GM18507 (cell line): ENCODE data around the gene SLC38A1.
"Not testable (repeated sequence)": the region's sequence is repeated elsewhere in the genome, so short reads cannot be mapped to it uniquely, and the experiment has no call there.

Experiments used
- DNase-seq: peaks from one replicate; pipeline ENCODE4 v3.0.0; 2011; ENCODE audit warnings: low read depth; ENCODE audit not compliant: insufficient read length; ENCODE audit errors: extremely low spot score
- FAIRE-seq: peaks from 2 replicates; lab custom pipeline; 2011; peaks lifted over from hg19 to GRCh38; lab: Jason Lieb, UNC

SLC38A1 gene

DNA sequence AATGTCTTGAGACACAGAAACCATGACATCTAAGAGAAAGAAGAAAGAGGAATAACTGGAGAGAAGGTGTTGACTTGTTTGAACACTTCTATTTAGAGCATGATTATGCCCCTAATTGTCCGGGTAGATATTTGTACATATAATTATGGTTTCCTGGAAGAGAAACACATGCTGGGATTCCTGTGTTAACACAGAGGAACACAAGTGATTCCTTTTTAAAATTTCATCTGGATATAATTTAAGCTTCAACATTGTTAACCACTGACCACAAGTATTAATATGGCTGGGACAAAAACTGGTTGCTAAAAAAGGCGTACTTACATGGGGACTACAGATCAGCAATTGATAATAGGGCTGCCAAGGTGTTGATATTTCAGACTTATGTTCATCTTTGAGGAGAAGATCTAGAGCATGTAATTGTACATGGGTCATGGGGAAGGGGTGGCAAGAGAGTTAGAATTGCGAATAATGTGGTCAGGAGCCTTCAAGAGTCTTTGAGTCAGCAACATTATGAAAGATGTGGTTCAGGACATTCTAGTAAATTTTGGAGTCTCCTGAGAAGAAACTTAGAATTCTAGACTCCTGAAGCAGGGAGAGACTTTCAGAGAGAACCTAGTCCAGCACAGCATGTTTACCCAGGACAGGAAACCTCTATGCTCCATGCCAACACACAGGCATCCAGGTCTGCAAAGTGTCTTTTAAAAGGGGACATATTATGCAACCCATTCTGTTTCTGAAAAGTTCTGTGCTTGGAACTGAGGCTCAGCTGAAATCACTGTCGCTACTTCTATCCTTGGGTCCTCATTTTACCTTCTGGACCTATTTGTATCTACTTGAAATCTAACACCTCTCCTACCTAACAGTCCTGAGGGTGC lies 56.5 kb downstream of the SLC38A1 start:
- DNase-seq (no peak), FAIRE-seq (no peak)

DNA sequence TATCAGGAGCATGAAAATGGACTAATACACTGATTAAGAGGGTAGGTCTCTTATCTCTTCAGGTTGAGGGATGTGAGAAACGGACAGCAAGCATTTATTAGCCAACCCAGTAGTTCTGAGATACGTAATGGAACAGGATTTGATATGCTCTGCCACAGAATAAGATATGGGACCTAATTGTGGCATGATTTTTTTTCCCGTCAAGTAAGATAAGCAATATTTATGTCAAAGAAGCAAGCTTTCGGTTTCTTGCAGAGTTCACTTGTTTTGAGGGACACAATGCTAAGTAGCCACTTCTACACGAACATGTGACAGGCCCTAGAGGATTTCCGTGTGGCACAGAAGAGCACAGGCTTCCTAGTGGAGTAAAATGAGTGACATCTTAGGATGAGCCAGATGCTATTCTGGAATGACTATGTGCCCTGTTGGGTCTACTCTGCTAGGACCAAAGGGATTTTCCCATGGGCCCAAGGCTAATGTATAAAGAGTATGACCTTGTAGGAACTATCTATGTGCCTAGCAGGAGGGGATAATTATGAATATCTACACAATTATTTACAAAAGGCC lies 57.9 kb downstream of the SLC38A1 start:
- DNase-seq (no peak), FAIRE-seq (no peak)

DNA sequence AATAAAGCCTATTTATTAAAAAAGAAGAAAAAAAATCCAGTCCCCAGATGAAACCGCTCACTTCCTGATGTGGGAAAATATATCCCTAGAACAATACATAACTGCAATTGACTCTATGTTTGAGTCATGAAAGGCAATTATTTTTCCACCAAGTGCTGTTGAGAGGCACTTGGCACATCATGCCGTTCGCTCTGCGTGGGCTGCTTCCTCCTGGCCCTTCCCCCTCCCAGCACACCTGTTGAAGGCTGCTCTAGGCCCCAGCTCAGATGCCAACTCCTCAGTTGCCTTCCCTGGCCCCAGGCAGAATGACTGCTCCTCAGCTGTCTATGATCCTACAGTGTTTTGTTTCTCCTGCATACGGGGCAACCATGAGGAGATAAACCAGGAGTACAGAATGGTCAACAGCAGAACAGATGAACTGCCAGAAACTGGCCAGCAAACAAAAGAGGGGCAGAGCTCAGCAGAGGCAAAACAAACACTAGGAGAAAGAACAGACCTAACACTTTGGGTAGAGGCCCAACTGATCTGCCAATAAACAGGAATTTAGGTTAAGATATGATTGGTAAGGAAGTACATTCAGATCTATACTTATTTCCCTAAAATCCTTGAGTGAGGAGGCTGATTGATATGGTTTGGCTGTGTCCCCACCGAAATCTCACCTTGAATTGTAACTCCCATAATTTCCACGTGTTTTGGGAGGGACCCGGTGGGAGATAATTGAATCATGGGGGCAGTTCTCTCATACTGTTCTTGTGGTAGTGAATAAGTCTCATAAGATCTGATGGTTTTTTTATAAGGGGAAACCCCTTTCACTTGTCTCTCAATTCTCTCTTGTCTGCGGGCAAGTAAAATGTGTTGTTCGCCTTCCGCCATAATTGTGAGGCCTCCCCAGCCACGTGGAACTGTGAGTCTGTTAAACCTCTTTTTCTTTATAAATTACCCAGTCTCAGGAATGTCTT lies 58.6 kb downstream of the SLC38A1 start:
- FAIRE-seq (peak; percentile 82), DNase-seq (no peak)

DNA sequence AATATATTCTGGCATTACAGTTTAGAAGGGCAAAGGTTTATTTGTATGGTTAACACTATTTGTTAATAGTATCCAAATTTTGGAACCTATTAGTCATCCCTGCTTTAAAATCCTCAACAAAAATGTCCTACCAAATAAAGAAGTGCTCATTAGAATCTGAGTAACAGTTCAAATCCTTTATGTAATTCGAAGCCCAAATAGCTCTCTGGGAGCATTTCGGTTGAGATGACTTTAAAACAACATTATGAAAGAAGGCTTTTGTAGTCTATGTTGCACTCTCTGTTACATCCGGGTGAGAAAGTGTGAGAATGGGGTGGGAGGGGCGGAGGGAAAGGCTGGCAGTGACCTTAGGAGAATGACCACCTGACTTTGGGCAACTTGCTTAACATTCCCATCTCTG lies 59.7 kb downstream of the SLC38A1 start:
- FAIRE-seq = peak; percentile 39
- no peak for DNase-seq

DNA sequence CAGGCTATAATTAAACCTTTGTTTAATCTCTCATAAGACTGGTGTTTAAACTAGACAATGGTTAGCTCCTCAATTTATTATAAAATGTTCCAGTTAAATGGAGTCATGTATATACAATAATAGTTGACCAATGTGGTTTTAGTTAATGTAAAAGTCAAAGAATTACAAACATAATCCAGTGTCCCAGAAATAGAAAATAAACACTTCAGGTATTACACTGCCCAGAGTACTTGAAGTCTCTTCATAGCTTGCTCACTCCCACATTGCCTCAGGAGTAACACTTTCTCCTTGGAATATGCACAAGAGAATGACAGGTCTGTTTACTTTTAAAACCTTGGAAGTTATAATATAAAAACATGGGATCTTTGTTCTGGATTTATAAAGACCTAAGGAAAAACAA lies 60.5 kb downstream of the SLC38A1 start:
- DNase-seq (no peak), FAIRE-seq (no peak)

DNA sequence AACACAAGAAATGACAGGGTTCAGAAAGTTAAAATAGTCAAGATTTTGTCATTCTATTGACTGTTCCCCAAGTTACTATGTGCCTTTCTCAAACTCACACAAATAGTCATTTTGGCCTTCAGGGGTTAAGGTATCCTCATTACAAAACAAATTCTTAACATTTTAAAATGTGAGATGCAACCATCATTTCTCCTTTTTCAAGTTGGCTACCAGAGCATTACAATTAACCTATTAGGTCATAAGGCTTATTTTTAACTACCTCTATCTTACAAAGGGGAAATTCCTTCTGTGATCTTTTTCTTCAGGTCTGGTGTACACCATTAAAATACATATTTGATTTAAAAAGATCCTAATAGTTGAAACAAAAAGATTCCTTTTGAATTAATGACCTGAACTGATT lies 61.2 kb downstream of the SLC38A1 start:
- FAIRE-seq (peak; percentile 62), DNase-seq (no peak)

DNA sequence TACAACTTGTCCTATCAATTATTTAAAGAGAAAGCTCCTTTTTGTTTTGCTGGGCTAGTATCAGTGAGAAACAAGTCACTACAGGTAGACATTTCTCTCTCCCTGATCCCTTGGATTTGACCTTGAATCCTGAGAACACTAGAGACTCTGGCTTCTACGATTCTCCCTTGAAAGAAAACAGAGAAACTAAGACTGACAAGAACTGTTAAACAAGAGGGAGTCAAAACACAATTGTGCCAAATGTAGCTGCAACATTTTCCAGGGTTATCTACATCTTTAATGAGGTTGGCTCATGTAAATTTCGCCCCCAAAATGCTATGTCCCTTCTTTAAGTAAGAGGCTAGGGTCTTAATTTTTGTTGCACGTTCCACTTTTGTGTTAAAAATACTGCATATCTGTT lies 62.4 kb downstream of the SLC38A1 start:
- FAIRE-seq = no peak
- DNase-seq = no peak

DNA sequence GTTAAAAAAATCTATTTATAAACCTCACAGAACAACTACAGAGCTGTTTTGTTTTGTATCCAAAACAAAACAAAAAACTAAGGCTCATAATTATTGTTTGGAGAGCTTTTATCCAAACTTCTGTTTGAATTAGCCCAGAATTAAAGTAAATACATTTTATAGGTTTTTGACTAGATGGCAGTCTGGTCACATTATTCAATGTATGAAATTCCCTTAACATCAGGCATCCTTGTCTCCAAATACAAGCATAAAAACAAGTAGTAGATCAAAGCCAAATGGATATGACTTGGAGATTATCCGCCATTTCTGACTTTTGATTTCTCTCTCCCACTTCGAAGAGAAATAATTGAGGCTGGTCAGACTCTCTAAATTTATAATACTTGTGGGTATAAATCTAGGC lies 63.5 kb downstream of the SLC38A1 start:
- FAIRE-seq (no peak), DNase-seq (no peak)

DNA sequence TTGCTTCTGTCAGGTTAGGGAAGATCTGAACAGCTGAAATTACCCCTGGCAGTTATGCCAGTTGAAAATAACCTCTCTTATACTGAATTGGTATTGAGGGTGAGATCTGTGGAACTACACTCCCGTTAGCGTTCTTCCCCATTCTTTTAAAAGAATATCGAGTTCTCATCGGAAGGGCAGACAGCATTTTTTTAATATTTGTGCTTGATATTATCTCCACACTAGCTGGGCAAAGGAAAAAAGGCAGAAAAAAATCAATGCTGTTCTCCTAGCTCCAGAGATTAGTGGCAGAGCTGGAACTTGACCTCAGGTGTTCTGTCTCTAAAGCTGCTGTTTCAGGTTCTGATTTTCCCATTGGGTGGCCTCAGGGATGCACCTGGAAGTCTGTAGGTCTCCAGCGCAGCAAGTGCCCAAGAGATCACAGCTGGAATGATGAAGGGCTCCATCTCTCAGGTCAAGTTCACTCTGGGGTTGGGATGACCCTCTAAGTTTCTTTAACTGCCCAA lies 67.5 kb downstream of the SLC38A1 start:
- FAIRE-seq = no peak

DNA sequence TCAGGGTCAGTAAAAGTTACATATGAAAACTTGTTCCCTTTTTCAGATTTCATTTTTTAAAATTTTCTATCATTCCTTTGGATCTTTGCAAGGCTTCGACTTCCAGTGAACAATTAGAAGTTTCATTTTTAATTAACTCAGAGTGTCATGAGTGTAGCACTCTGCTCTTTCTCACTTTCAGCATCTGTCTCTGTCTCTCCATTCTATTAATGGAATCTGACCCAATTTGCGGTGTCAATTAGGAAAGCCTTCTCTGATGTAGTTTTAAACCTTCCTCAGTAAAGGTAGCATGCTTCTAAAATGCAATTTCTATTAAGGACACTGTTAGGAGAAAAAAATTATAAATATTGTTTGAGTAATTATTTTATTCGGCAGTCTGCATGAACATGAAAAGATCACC lies 68.3 kb downstream of the SLC38A1 start:
- FAIRE-seq (no peak), DNase-seq (no peak)

More for the DNA sequence above, 67.5 kb downstream of the SLC38A1 start:
- no peak for DNase-seq

DNA sequence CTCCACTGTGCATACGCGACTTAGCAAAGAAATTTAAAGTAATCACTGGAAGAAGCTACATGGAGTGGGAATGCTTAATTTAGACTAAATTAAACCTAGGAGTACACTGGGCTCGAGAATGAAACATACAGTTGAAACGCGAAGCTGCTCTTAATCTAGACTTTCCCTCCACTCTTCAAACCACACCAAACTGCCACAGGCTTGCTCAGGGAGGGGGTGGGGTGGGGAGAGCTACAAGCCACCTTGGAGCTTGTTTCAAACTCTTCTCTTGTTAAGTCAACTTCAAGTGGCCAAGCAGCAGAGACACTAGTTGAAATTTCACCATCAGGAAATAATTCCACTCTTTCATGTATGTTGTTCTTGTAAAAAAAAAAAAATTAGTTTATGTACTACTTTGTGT lies 69.9 kb downstream of the SLC38A1 start:
- DNase-seq (no peak), FAIRE-seq (no peak)

DNA sequence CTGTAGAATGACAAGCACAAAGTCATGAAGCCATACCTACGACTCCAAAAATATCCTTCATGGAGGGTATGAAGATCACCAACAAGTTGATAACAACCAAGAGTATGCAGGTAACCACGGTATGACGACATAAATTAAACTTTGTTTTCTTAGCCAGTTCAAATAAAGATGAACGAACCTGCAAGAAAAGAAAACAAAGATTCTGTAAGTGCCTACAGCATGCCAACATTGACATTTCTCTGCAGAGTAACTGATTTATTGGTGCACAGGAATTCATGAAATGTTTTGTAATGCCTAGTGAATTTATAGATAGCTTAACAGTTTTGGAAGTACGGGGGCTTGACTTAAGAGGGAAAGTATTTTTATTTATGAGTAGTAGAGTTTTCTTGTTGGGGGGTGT lies 71.0 kb downstream of the SLC38A1 start:
- FAIRE-seq (no peak), DNase-seq (no peak)

DNA sequence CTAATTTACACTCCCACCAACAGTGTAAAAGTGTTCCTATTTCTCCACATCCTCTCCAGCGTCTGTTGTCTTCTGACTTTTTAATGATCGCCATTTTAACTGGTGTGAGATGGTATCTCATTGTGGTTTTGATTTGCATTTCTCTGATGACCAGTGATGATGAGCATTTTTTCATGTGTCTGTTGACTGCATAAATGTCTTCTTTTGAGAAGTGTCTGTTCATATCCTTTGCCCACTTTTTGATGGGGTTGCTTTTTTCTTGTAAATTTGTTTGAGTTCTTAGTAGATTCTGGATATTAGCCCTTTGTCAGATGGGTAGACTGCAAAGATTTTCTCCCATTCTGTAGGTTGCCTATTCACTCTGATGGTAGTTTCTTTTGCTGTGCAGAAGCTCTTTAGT lies 78.3 kb downstream of the SLC38A1 start:
- DNase-seq, FAIRE-seq: not testable (repeated sequence)

DNA sequence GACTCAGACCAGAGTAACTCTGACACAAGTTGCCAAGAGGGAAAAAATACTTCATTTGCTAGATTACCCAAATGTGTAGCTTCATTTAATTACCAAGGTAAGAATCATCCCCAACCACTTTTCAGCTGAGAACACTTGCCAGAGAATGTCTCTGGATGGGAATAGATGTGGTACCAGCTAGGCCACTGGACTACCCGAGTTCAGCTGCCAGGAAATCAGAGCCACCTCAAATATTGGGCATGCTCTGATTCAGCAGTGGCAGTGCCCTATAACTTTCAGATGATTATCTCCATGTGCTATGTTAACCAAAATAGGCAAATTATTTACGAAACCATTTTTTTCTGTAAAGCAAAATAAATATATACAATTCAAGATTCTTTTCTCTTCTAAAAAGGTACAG lies 80.7 kb downstream of the SLC38A1 start:
- no peak for DNase-seq
- no peak for FAIRE-seq

DNA sequence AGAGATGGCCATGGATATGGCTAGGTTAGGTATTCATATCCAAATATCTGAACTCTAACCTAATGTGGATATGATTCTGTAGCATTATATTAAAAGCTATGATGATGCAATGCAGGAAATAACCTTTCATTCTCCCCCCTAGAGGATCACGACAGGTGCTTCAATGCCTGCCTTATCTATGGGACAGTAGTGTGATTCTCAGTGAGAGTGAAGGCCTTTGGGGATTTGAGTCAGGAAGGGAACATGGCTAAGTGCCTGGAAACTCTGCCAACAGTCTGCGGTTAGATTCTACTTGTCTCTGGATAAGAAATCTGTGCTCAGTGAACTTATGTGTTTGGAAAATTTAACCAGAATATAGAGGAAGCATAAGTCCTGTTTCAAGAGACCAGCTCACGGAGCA lies 81.8 kb downstream of the SLC38A1 start:
- no peak for DNase-seq
- FAIRE-seq = no peak

DNA sequence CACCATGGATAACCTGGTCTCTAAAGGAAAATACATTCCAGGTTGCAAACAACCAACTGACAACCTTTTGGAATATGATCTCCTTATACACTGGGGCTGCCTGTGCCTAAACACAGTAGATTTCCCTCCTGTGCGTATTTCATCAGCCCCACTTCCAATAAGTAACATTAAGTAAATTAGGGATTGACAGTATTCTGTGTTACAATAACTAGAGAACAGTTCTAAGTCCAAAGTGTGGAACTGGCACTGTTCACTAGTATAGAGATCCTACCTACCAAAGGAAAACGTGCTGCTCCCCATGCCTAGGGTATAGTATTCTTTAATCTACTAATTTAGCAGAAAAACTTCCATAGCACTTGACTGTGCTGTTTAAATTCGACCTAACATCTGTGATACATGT lies 82.8 kb downstream of the SLC38A1 start:
- no peak for FAIRE-seq
- DNase-seq = no peak

DNA sequence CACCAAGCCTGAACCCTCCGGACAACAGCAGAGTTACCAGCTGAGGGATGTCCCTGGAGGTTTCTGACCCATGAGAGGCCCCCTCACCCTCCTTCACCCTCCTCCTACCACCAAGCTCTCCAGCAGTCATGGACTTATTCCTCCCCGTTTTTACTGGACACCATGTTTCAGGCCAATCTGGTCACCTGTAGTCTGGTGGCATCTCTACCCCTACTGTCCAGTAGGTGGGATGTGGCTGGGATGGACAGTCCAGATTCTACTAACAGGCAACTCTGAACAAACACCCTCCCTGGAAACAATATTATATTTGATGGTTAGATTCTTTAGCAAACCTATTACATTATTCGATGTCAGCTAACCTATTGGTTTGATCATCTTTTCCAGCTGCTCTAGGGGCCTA lies 83.2 kb downstream of the SLC38A1 start:
- no peak for FAIRE-seq

DNA sequence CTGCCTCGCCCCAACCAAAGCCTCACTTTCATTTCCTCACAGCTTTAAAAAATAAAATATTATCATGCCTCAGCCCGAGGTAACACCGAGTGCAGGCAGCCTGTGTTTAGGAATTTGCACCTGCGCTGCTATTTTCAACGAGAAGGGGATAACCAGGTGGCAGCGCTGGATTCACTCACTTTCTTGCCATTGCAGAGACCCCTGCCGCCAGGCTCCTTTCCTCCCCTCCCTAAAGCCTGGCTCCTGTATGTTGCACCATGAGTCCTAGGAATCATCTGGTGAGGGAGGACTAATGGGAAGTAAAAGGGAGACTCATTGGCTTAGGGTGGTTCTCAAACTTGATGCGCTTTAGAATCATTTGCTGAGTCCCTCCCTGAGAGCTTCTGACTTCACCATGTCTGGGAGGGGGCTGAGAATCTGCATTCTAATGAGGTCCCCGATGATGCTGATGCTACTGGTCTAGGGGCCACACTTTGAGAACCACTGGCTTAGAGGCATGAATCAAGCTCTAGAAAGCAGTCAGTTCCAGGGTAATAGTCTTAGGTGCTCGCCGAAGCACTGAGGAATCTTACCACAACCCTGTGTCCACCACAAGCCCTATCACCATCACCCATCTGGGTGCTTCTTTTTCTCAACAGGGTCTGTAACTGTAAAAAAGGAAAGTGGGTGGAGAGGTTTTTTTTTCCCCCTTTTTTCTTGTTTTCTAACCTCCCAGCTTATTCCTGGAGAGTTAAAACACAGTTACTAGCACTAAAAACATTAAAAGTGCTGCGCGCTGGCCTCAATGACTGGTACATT lies 83.8 kb downstream of the SLC38A1 start:
- DNase-seq = no peak
- FAIRE-seq = no peak

More for the DNA sequence above, 83.2 kb downstream of the SLC38A1 start:
- no peak for DNase-seq

DNA sequence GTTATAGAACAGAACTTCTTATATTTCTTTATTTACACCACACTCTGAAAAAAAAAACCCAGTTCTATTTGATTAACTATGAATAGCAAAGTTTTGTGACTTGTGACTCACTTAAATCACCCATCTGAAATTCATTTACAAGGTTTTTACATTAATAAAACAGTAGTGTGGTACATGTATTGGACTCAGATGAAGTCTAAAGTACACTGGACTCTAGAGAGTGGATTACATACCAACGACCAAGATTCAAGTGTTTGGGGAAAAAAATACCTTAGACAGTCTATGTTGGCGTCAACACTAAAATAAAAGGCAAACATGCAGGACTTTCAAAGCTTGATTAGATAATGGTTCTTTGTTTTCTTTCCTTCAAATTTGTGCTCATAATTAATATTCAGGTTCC lies 85.7 kb downstream of the SLC38A1 start:
- FAIRE-seq (no peak), DNase-seq (no peak)
